Effector CD4-positive, alpha-beta T cell (primary cell): ENCODE measurements around the gene ENPP6.
"Not testable (repeated sequence)": the region's sequence is repeated elsewhere in the genome, so short reads cannot be mapped to it uniquely, and the experiment has no call there.

Experiments
- DNase-seq: peaks from one replicate; pipeline ENCODE4 v3.0.0-alpha.2; 2020

The ENPP6 gene

GRCh38 chr4:184234155-184234554, 16.5 kb upstream of the ENPP6 start:
- DNase-seq, result no peak

- no peak for DNase-seq
These were observed 15.3 kb upstream of the ENPP6 start for GRCh38 chr4:184232975-184233374.

GRCh38 chr4:184232202-184232601, 14.5 kb upstream of the ENPP6 start:
- no peak for DNase-seq

- no peak for DNase-seq
These were observed 13.9 kb upstream of the ENPP6 start for GRCh38 chr4:184231573-184231972.

- no peak for DNase-seq
These were observed 10.5 kb upstream of the ENPP6 start for GRCh38 chr4:184228056-184228705.

- no peak for DNase-seq
These were observed 1.2 kb downstream of the ENPP6 start for GRCh38 chr4:184216515-184216914.

- no peak for DNase-seq
These were observed 1.9 kb downstream of the ENPP6 start for GRCh38 chr4:184215709-184216328.

GRCh38 chr4:184214931-184215330, 2.7 kb downstream of the ENPP6 start:
- DNase-seq, result no peak

GRCh38 chr4:184207734-184208607, 9.7 kb downstream of the ENPP6 start:
- not testable (repeated sequence) for DNase-seq

GRCh38 chr4:184205243-184205642, 12.4 kb downstream of the ENPP6 start:
- DNase-seq, result no peak

- no peak for DNase-seq
These were observed 14.4 kb downstream of the ENPP6 start for GRCh38 chr4:184203300-184203699.

GRCh38 chr4:184201179-184201578, 16.5 kb downstream of the ENPP6 start:
- no peak for DNase-seq

GRCh38 chr4:184200296-184200695, 17.4 kb downstream of the ENPP6 start:
- DNase-seq, result no peak

- no peak for DNase-seq
These were observed 17.9 kb downstream of the ENPP6 start for GRCh38 chr4:184199780-184200179.

GRCh38 chr4:184198190-184198589, 19.5 kb downstream of the ENPP6 start:
- no peak for DNase-seq

GRCh38 chr4:184197536-184198082, 20.1 kb downstream of the ENPP6 start:
- no peak for DNase-seq

- no peak for DNase-seq
These were observed 20.8 kb downstream of the ENPP6 start for GRCh38 chr4:184196730-184197385.

GRCh38 chr4:184193556-184194525, 23.8 kb downstream of the ENPP6 start:
- no peak for DNase-seq

GRCh38 chr4:184192933-184193332, 24.7 kb downstream of the ENPP6 start:
- no peak for DNase-seq

GRCh38 chr4:184191267-184191666, 26.4 kb downstream of the ENPP6 start:
- no peak for DNase-seq

- DNase-seq, result no peak
These were observed 27.0 kb downstream of the ENPP6 start for GRCh38 chr4:184190711-184191110.

GRCh38 chr4:184189966-184190365, 27.7 kb downstream of the ENPP6 start:
- no peak for DNase-seq
